NK-92 (cell line): ENCODE data around the gene SECTM1.
A peak's percentile ranks its signal among the peaks of the same experiment; 100 is the strongest.

Experiments
- DNase-seq: peaks from one replicate; lab custom pipeline; 2025; ENCODE audit not compliant: unreplicated experiment; lab: John Stamatoyannopoulos, UW

The SECTM1 gene

GRCh38 chr17:82283208-82283749 lies 50.3 kb downstream of the SECTM1 start:
- DNase-seq: no peak

- DNase-seq: no peak
Observed at GRCh38 chr17:82282239-82283207, 51.0 kb downstream of the SECTM1 start.

- no peak for DNase-seq
Observed at GRCh38 chr17:82281502-82282238, 51.9 kb downstream of the SECTM1 start.

- DNase-seq: no peak
Observed at GRCh38 chr17:82281076-82281475, 52.5 kb downstream of the SECTM1 start.

- DNase-seq: no peak
Observed at GRCh38 chr17:82280537-82280936, 53.0 kb downstream of the SECTM1 start.

- no peak for DNase-seq
Observed at GRCh38 chr17:82278786-82279391, 54.7 kb downstream of the SECTM1 start.

- DNase-seq: no peak
Observed at GRCh38 chr17:82278308-82278707, 55.3 kb downstream of the SECTM1 start.

GRCh38 chr17:82277851-82278250 lies 55.7 kb downstream of the SECTM1 start:
- no peak for DNase-seq

GRCh38 chr17:82276938-82277337 lies 56.6 kb downstream of the SECTM1 start:
- no peak for DNase-seq

GRCh38 chr17:82275326-82275725 lies 58.2 kb downstream of the SECTM1 start:
- DNase-seq: no peak

GRCh38 chr17:82274134-82275020 lies 59.2 kb downstream of the SECTM1 start:
- DNase-seq: no peak

GRCh38 chr17:82273327-82274133 lies 60.0 kb downstream of the SECTM1 start, which contains the start of gene CSNK1D:
CSNK1D (minus strand) TSS chr17:82273700; CDS start chr17:82273381, 319 bp downstream.
- peak; percentile 24 for DNase-seq

GRCh38 chr17:82272495-82273326 lies 60.9 kb downstream of the SECTM1 start:
- no peak for DNase-seq

GRCh38 chr17:82271401-82271800 lies 62.2 kb downstream of the SECTM1 start:
- DNase-seq: no peak
